Cardiac fibroblast (primary cell): ENCODE measurements around the gene UROS.

Experiments used
- DNase-seq, 2 donors: peaks; one replicate each; pipeline versions ENCODE4 v3.0.0 to v3.0.0-alpha.2; 2010; ENCODE audit warnings: low read depth in 2 of 2
- H3K4me3 ChIP-seq, 2 donors: replicated peaks in 1 of 2; 1 replicate in 1 of 2; 2 replicates in 1 of 2; pipeline ENCODE4 v1.5.1; 2011; ENCODE audit warnings: low read depth in 2 of 2, low read length in 2 of 2, mild to moderate bottlenecking in 2 of 2, moderate library complexity in 1 of 2
- CTCF ChIP-seq: IDR thresholded peaks from one replicate; pipeline ENCODE4 v1.5.1; 2011; ENCODE audit warnings: low read depth, mild to moderate bottlenecking, low read length, inconsistent platforms

Gene UROS

GRCh38 chr10:125822878-125823662 is at the start of gene UROS, which contains the start of gene BCCIP:
Gene UROS, minus strand, starts transcription at chr10:125823258. Its CDS starts 6,759 bp downstream, at chr10:125816499.
Gene BCCIP, plus strand, starts transcription at chr10:125823546. Its CDS starts 12 bp downstream, at chr10:125823558.
- TF ChIP-seq CTCF, result no peak
- peak; percentile 93 to 94 for DNase-seq
- peak within 1 kb of the TSS; percentile 85 to 96 for H3K4me3 ChIP-seq

- DNase-seq, result peak in 1 of 2 donors; percentile 12
- no peak for TF ChIP-seq CTCF
- no peak overlapping the region for H3K4me3 ChIP-seq
These were observed 48.3 kb upstream of the UROS start for GRCh38 chr10:125871338-125871737.

- peak; percentile 68 to 75 for DNase-seq
- peak; percentile 77 for TF ChIP-seq CTCF
- no peak overlapping the region for H3K4me3 ChIP-seq
These were observed 45.4 kb upstream of the UROS start for GRCh38 chr10:125868372-125868975.

- no peak for TF ChIP-seq CTCF
- DNase-seq, result no peak
These were observed 43.5 kb upstream of the UROS start for GRCh38 chr10:125866421-125867029.

GRCh38 chr10:125865120-125865519 is 42.1 kb upstream of the UROS start:
- no peak for DNase-seq
- no peak for TF ChIP-seq CTCF
- no peak overlapping the region for H3K4me3 ChIP-seq

More at GRCh38 chr10:125866421-125867029, 43.5 kb upstream of the UROS start:
- H3K4me3 ChIP-seq, result no peak overlapping the region

GRCh38 chr10:125859128-125859817 is 36.2 kb upstream of the UROS start:
- TF ChIP-seq CTCF, result no peak
- DNase-seq, result no peak
- H3K4me3 ChIP-seq, result no peak overlapping the region
